Measurements from ENCODE around the gene HEMGN.

DNA sequence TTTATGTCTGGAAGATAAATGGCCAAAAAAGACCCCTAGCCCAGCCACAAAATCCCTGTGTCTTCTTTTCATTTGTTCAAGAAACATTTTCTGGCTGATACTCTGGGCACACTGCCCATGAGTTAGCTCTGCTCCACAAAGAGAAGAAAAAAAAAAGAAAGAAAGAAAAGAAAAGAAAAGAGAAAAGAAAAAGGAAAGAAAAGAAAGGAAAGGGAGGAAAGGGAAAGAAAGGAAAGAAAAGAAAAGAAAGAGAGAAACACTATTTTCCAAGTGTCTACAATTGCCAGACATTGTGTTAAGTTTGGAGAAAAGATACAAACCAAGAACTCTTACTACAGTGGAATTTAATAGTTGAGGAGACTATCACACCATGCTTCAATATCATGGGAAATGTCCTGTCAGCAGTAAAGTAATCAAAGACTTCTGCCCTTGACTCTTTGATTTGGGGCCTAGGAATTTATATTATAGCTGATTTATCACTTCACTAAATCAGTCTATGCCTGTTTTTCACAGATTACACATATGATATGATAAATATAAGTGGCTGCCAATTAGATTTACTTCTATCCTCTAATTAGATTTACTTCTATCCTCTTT is 18.7 kb downstream of the HEMGN start:
- TF ChIP-seq, protein P1, sequence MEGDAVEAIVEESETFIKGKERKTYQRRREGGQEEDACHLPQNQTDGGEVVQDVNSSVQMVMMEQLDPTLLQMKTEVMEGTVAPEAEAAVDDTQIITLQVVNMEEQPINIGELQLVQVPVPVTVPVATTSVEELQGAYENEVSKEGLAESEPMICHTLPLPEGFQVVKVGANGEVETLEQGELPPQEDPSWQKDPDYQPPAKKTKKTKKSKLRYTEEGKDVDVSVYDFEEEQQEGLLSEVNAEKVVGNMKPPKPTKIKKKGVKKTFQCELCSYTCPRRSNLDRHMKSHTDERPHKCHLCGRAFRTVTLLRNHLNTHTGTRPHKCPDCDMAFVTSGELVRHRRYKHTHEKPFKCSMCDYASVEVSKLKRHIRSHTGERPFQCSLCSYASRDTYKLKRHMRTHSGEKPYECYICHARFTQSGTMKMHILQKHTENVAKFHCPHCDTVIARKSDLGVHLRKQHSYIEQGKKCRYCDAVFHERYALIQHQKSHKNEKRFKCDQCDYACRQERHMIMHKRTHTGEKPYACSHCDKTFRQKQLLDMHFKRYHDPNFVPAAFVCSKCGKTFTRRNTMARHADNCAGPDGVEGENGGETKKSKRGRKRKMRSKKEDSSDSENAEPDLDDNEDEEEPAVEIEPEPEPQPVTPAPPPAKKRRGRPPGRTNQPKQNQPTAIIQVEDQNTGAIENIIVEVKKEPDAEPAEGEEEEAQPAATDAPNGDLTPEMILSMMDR (IDR thresholded peaks at IDR 0.05; ENCODE audit: poor library complexity): no peak
- no peak for TF ChIP-seq EZH2 (IDR thresholded peaks at IDR 0.05; ENCODE audit: borderline replicate concordance)

Measured in hepatocyte (in vitro differentiated cells).